ENCODE data around the gene MYO5B.

DNA sequence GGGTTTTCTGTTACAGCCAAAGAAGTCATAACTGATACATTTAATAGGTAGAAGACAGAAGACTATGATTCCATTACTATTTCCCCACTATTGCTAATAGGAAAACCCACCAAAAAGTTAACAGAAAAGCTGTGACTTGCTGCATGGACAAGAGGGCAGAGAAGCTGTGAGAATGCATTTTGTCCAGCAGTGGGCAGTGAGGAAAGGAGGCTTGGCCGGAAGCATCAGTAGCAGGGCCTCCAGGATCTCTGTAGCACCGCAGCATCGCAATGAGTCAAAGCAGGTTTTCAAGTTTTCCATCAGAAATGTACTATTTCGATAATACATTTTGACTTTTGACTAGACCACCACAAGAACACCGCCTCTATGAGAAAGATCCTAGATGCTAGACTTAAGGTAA is 24.9 kb downstream of the MYO5B start:
- TF ChIP-seq, protein P1, sequence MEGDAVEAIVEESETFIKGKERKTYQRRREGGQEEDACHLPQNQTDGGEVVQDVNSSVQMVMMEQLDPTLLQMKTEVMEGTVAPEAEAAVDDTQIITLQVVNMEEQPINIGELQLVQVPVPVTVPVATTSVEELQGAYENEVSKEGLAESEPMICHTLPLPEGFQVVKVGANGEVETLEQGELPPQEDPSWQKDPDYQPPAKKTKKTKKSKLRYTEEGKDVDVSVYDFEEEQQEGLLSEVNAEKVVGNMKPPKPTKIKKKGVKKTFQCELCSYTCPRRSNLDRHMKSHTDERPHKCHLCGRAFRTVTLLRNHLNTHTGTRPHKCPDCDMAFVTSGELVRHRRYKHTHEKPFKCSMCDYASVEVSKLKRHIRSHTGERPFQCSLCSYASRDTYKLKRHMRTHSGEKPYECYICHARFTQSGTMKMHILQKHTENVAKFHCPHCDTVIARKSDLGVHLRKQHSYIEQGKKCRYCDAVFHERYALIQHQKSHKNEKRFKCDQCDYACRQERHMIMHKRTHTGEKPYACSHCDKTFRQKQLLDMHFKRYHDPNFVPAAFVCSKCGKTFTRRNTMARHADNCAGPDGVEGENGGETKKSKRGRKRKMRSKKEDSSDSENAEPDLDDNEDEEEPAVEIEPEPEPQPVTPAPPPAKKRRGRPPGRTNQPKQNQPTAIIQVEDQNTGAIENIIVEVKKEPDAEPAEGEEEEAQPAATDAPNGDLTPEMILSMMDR (IDR thresholded peaks at IDR 0.05): no peak
- TF ChIP-seq POLR2A (IDR thresholded peaks at IDR 0.05): no peak

Measured in thyroid gland (tissue), 4 donors.